A204.1 (cell line): ENCODE results near the gene CES1.
"Not testable (repeated sequence)": the region's sequence is repeated elsewhere in the genome, so short reads cannot be mapped to it uniquely, and the experiment has no call there.

ENCODE experiments used
- FAIRE-seq: peaks from 2 replicates; lab custom pipeline; 2012; peaks lifted over from hg19 to GRCh38; lab: Jason Lieb, UNC

CES1 gene

GRCh38 chr16:55830658-55831294, 2.1 kb downstream of the CES1 start:
- FAIRE-seq, result no peak

GRCh38 chr16:55829232-55829631, 3.7 kb downstream of the CES1 start:
- FAIRE-seq, result not testable (repeated sequence)

GRCh38 chr16:55828680-55829079, 4.2 kb downstream of the CES1 start:
- FAIRE-seq, result no peak

GRCh38 chr16:55825115-55825728, 7.7 kb downstream of the CES1 start:
- no peak for FAIRE-seq

- FAIRE-seq, result no peak
Observed at GRCh38 chr16:55824473-55825000, 8.4 kb downstream of the CES1 start.

- no peak for FAIRE-seq
Observed at GRCh38 chr16:55822280-55822810, 10.6 kb downstream of the CES1 start.

GRCh38 chr16:55821210-55821609, 11.7 kb downstream of the CES1 start:
- no peak for FAIRE-seq

GRCh38 chr16:55820615-55821014, 12.3 kb downstream of the CES1 start:
- FAIRE-seq, result no peak

- no peak for FAIRE-seq
Observed at GRCh38 chr16:55817236-55817912, 15.5 kb downstream of the CES1 start.

GRCh38 chr16:55816222-55816621, 16.7 kb downstream of the CES1 start:
- FAIRE-seq, result not testable (repeated sequence)

GRCh38 chr16:55815320-55815719, 17.6 kb downstream of the CES1 start:
- no peak for FAIRE-seq

- FAIRE-seq, result not testable (repeated sequence)
Observed at GRCh38 chr16:55814174-55814573, 18.7 kb downstream of the CES1 start.

- FAIRE-seq, result not testable (repeated sequence)
Observed at GRCh38 chr16:55813730-55814129, 19.2 kb downstream of the CES1 start.

- no peak for FAIRE-seq
Observed at GRCh38 chr16:55812951-55813350, 19.9 kb downstream of the CES1 start.

GRCh38 chr16:55811811-55812210, 21.1 kb downstream of the CES1 start:
- no peak for FAIRE-seq

GRCh38 chr16:55810451-55810961, 22.4 kb downstream of the CES1 start:
- FAIRE-seq, result no peak

GRCh38 chr16:55809851-55810250, 23.0 kb downstream of the CES1 start:
- FAIRE-seq, result no peak

- no peak for FAIRE-seq
Observed at GRCh38 chr16:55809386-55809785, 23.5 kb downstream of the CES1 start.

- not testable (repeated sequence) for FAIRE-seq
Observed at GRCh38 chr16:55808286-55808685, 24.6 kb downstream of the CES1 start.

GRCh38 chr16:55805104-55805503, 27.8 kb downstream of the CES1 start:
- not testable (repeated sequence) for FAIRE-seq

- FAIRE-seq, result not testable (repeated sequence)
Observed at GRCh38 chr16:55803681-55804080, 29.2 kb downstream of the CES1 start.

- not testable (repeated sequence) for FAIRE-seq
Observed at GRCh38 chr16:55792934-55793374, 39.9 kb downstream of the CES1 start.

- not testable (repeated sequence) for FAIRE-seq
Observed at GRCh38 chr16:55791512-55791911, 41.4 kb downstream of the CES1 start.
